Brain pericyte (primary cell): ENCODE results near the gene AEBP1.

Source experiments
- DNase-seq: peaks from one replicate; pipeline ENCODE4 v3.0.0-alpha.2; 2012; ENCODE audit warnings: low read depth, low spot score

AEBP1 gene

DNA sequence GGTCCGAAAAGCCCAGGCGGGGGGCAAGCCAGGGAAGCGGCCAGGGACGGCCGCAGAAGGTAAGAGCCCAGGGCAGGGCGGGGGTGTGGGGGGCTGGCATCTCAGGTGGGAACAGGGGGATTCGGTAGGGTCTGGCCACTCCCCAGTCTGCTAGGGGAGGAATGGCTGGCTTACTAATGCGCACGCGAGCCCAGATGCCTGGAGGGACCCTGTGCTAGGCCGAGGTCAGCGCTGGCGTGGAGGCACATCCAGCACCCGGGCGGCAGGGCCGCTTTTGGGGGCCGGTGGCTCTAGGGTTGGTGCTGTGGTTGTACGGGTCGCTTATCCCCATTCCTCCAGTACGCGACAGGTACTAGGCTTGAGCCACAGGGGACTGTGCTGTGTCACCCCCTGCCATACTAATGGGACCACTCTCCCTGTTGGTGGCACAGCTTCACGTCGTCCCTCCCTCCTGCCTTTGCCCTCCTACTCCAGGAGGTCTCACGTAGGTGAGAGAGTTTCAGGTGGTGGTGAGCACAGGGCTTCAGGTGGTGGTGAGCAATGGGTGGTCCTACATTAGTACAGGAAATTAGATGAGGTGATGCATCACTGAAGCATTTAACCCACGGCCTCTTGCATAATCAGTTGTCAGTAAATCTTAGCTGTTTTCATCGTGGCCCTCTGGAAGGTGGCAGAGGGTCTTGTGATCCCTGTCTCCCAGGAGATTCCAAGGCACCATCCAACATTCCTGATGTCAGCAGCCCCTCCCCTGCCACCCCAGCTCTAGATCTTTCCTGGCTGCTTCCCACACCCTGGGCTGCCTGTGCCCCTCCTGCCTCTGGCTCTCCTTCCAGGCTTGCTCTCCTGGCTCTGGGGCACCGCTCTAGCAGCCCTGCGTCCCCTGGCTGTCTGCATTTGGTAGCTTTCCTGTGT, 971 bp downstream of the AEBP1 start:
- DNase-seq: no peak

DNA sequence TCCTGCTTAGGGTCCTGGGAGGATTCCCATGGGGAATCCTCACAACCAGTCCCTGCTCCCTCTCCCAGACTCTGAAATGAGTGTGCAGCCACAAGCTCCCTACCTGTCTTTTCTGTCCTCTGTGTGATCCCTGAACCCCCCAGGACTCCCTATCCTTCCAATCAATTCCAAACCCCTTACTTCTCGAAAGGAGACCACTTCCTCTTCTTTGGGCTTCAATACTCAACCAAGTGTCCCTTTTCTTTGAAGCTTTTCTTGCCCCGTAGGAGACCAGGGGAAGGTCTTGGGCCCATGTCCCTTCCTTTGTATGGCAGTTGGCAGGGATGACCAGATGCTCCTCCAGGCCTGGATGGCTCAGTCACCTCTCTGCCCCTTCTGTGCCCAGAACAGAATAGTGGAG, 1.7 kb downstream of the AEBP1 start:
- no peak for DNase-seq

DNA sequence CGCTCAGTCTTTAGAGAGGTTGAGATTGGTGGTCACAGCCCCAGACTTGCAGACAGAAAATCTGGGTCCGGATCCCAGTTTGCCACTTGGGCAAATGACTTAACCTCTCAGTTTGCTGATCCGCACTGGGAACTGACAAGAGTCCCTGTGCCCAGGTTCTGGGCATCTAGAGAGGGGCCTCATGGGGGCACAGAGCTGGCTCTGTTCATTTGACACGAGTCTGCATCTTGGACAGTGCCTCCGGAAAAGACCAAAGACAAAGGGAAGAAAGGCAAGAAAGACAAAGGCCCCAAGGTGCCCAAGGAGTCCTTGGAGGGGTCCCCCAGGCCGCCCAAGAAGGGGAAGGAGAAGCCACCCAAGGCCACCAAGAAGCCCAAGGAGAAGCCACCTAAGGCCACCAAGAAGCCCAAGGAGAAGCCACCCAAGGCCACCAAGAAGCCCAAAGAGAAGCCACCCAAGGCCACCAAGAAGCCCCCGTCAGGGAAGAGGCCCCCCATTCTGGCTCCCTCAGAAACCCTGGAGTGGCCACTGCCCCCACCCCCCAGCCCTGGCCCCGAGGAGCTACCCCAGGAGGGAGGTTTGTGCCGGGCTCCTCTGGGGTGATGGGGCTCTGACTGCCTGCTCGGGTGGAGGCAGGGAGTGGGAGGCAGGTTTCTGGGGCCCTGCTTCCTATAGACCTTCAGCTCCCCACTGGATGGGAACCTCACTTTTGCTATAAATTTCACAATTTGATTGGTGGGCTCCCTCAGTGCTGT, 2.3 kb downstream of the AEBP1 start:
- DNase-seq: no peak

DNA sequence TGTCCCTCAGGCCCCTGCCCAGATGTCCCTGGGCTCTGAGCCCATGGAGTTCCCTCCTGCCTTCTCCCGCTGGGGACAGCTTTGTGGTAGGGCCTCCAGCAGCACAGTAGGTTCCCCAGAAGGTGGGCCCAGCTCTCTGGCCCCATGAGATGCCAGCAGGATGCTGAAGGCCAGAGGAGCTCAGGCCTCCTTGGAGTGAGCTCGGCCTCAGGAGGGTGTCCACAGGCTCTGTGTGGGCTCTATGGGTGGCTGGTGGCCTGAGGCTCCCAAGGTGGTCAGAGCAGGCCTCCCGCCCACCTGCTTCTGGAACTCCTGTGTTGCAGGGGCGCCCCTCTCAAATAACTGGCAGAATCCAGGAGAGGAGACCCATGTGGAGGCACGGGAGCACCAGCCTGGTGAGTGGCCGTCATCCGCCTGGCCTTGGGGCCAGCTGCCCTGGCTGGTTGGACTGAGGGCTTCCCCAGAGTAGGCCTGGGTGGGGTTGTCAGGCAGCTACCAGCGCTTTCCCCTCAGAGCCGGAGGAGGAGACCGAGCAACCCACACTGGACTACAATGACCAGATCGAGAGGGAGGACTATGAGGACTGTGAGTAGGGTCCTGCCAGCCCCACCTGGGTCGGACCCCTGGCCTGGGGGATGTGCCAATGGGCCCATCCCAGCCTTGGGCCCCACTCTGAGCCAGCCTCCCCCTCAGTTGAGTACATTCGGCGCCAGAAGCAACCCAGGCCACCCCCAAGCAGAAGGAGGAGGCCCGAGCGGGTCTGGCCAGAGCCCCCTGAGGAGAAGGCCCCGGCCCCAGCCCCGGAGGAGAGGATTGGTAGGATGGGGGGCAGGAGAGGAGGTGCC, 3.2 kb downstream of the AEBP1 start:
- DNase-seq: no peak

DNA sequence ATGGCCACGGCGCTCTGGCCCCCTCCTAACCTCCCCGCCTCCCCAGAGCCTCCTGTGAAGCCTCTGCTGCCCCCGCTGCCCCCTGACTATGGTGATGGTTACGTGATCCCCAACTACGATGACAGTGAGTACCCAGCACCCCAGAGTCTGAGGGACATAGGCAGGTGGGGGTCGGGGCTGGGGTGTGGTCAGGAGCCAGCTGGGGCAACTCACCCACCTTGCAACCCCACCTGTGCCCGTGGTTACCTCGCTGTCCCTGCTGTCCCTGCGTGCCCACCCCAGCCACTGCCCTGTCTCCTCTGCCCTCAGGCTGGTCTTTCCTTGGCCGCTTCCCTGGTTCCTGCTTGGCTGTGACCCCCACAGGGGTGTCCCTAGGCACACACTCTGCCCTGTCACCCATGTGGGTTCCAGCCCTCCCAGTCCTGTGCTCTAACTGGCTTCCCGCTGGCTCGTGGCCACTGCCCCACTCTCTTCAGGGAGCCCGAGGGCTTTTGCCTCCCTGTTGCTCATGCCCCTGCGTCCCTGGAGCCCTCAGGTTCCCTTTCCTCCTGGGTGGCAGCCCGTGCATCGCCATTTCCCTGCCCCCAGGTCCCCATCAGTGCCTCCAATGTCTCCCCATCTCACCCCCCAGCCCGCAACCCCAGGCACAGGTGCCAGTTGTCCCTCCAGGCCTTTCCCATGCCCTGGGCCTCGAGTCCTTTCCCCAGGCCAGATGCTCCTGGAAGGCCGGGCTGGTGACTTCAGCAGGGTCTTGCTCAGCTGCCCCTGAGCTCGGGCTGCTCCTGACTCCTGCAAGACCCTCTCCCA, 4.0 kb downstream of the AEBP1 start:
- DNase-seq: no peak

DNA sequence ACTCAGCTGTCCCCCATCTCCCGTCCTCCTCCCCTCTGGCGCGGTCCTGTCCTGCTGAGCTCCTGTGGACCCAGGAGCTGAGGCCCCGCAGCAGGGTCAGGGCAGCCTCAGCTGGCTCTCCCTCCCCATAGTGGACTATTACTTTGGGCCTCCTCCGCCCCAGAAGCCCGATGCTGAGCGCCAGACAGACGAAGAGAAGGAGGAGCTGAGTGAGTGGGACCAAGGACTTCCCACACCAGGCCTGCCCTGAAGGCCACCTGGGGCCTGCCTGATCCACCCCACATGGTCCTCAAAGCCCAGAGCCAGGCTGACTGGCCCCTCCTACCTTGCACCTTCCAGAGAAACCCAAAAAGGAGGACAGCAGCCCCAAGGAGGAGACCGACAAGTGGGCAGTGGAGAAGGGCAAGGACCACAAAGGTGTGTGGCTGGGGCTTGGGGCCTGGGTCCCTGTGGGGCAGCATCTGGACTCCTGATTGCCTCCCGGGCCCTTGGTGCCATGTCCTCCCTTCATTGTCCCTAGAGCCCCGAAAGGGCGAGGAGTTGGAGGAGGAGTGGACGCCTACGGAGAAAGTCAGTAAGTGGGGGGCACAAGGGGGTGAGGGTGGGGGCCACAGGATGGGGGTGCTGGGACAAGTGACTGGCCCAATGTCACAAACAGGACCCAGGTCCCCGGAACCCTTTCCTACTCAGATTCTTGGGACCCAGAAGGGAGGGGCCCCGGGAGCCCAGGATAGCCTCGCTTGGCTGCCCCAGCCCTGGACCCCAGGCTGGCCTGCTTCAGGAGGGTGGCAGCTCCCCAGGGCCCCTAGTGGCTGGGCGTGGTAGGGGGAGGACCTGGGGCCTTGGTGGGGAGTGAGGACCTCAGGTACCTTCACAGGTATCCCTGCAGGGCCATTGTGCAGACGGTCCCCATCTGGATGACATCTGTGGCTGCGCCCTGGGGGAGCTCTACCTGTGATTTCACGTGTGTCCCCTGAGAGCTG, 4.9 kb downstream of the AEBP1 start:
- DNase-seq: no peak

DNA sequence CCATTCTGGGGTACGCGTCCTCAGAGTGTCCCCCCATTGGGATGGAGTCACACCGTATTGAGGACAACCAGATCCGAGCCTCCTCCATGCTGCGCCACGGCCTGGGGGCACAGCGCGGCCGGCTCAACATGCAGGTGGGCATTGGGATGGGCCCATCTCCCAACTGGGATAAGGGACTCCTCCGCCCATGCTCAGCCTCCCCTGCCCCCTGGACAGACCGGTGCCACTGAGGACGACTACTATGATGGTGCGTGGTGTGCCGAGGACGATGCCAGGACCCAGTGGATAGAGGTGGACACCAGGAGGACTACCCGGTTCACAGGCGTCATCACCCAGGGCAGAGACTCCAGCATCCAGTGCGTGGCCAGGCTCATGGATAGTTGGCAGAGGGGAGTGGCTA, 5.8 kb downstream of the AEBP1 start:
- DNase-seq: no peak

DNA sequence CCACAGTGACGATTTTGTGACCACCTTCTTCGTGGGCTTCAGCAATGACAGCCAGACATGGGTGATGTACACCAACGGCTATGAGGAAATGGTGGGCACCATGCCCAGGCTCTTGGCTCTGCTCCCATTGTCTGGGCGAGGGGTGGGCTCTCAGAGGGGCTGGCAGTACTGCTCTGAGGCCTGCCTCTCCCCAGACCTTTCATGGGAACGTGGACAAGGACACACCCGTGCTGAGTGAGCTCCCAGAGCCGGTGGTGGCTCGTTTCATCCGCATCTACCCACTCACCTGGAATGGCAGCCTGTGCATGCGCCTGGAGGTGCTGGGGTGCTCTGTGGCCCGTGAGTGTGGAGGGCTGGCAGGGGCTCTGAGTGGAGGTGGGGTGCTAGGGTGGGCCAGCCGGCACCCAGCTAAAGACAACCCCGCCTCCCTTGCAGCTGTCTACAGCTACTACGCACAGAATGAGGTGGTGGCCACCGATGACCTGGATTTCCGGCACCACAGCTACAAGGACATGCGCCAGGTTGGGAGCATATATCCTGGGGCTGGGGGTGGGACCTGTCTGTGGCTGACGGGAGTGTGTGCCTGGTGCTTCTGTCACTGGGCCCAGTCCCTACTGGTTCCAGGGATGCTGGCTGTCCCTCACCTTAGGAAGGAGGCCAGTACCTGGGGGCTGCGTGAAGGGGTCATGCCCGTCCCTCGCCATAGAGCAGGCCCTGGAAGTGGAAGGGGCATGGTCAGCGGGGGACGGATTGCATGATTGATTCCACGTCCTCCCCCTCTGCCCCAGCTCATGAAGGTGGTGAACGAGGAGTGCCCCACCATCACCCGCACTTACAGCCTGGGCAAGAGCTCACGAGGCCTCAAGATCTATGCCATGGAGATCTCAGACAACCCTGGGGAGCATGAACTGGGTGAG, 6.8 kb downstream of the AEBP1 start:
- no peak for DNase-seq

DNA sequence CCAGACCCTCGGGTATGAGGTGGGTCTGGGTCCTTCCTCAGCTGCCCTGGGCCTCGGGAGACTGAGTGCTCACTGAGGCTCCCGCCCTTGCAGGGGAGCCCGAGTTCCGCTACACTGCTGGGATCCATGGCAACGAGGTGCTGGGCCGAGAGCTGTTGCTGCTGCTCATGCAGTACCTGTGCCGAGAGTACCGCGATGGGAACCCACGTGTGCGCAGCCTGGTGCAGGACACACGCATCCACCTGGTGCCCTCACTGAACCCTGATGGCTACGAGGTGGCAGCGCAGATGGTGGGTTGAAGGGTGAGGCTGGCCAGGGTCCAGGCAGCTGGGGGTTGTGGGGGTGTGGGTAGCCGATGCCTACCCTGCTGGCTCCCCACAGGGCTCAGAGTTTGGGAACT, 7.6 kb downstream of the AEBP1 start:
- no peak for DNase-seq

DNA sequence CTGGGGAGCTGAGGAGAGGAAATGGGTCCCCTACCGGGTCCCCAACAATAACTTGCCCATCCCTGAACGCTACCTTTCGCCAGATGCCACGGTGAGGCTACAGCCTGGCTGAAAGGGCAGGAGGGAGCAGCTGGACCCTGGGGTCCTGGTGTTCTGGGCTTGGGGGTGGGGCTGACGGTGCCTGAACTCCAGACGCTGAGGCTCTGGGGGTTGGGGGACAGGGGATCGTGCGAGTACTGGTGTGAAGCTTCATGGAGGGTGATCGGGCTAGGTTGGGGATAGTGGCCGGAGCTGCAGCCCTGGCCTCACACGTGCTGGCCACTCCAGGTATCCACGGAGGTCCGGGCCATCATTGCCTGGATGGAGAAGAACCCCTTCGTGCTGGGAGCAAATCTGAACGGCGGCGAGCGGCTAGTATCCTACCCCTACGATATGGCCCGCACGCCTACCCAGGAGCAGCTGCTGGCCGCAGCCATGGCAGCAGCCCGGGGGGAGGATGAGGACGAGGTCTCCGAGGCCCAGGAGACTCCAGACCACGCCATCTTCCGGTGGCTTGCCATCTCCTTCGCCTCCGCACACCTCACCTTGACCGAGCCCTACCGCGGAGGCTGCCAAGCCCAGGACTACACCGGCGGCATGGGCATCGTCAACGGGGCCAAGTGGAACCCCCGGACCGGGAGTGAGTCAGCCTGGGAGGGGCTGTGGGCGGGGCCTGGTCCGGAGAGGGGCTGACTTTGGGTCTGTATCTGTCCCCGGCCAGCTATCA, 8.3 kb downstream of the AEBP1 start:
- no peak for DNase-seq

DNA sequence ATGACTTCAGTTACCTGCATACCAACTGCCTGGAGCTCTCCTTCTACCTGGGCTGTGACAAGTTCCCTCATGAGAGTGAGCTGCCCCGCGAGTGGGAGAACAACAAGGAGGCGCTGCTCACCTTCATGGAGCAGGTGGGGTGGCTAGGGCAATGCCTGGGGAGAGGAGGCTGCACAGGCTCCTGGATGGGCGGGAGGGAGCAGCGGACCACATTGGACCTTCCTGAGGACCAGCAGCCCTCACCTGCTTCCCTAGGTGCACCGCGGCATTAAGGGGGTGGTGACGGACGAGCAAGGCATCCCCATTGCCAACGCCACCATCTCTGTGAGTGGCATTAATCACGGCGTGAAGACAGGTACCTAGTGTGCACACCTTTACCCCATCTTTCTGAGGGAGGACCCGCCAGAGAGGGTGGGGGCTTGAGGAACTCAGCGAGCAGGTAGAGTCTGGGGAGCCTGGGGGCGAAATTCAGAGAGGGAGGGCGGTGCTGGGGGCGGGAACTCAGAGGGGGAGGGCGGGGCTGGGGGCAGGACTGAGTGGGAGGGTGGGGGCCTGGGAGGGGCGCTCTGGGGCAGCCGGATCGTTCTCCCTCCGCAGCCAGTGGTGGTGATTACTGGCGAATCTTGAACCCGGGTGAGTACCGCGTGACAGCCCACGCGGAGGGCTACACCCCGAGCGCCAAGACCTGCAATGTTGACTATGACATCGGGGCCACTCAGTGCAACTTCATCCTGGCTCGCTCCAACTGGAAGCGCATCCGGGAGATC, 9.0 kb downstream of the AEBP1 start:
- no peak for DNase-seq

DNA sequence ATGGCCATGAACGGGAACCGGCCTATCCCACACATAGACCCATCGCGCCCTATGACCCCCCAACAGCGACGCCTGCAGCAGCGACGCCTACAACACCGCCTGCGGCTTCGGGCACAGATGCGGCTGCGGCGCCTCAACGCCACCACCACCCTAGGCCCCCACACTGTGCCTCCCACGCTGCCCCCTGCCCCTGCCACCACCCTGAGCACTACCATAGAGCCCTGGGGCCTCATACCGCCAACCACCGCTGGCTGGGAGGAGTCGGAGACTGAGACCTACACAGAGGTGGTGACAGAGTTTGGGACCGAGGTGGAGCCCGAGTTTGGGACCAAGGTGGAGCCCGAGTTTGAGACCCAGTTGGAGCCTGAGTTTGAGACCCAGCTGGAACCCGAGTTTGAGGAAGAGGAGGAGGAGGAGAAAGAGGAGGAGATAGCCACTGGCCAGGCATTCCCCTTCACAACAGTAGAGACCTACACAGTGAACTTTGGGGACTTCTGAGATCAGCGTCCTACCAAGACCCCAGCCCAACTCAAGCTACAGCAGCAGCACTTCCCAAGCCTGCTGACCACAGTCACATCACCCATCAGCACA, 9.7 kb downstream of the AEBP1 start:
- DNase-seq: no peak

DNA sequence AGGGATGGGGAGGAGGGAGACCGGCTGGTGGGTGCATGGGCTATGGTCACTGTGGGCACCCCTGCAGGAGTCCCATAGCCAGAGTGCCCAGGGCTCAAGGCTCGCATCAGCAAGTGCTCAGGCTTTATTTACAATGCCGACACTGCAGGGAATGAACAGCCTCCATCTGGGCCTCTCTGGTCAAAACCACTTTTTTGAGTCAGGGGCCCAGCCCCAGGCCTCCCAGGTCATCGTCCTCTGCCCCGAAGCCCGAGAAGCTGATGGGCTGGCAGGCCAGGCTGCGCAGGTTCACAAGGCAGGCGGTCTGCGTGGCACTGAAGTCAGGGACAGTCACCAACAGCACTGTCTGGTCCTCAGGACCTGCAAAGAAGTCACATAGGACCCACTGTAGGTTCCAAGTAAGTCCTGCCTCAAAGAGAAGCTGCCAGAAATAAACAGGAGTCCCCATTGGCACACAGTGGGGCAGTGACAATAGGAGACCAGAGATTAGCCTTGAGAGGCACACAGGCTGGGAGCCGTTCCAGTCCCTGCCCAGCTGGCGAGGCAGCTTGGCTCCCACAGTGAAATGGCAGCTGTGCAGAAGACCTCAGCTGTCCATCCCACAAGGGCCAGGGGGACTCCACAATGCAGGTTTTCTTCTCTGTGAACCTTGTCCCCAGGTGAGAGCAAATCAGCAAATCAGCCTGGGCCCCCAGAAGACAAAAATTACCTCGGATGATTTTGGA, 10.6 kb downstream of the AEBP1 start:
- DNase-seq: no peak

DNA sequence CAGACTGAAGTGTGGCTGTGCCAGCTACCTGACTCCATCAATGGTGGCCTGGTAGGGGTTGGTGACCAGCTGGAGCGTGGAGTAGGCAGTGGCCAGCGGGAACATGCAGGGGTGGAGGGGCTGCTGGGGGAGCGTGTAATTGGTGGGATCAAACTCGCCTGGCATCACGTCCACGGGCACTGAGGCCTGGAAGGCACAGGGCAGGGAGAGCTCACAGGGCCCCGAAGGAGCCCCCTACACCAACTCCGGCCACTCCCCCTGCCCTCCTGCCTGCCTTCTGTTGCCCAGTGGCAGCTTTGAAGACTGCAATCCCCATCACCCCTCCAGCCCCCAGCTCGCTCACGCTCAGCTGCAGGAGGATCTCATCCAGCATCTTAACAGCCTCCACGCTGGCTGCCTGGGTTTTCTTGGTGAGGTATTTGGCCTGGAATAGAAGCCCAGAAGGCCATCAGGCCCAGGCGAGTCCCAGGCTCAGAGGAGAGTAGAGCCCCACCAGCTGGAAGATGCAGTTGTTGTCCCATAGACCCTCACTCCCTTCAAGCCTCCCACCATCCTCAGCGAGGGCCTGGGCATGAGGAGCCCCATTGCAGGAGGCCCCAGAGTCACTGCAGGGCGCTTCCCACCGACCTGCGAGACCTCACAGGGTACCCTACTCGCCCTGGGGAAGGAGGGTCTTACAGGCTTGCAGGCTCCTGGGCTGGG, 12.1 kb downstream of the AEBP1 start:
- no peak for DNase-seq

DNA sequence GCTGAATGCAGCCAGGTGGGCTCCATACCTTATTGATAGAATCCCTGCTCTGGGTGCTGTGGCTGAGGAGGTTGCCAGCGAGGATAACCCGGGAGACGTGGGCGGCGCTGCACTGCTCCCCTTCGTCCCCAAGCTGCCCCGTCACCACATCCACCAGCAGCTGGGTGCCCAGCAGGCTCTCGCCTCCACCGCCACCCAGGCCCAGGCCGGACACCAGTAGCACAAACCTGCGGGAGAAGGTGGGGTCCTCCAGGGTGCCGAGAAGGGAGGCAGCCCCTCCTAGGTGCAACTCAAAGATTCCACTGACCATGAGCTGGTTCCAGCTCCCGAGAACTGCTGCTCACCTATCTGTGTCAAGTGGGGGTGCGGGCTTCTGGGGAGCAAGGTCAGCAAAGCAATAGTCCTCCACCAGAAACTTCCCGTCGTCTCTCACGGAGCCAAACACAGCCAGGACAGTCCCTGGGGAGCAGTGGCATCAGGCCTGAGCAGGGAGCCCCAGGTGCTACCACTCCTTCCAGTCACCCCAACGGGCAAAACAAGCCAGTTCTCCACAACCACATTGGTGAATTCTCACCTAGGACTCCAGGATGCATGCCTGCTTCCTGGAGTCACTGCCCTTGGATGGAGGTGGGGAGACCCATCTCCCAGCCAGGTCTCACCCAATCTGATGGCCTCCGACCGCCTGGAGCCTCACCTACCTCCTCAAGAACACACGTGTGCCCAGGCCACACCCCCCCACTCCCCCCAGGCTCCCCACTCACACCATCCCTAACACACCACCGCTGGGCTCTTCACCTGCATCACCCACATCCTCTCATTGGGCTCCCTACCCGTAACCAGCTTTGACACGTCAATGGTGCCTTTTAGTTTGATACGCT, 12.9 kb downstream of the AEBP1 start:
- no peak for DNase-seq
